Measurements from ENCODE around the gene LIMD2.

LIMD2 gene

GRCh38 chr17:63695889-63696288, 4.0 kb downstream of the LIMD2 start:
- Histone ChIP-seq H3K27ac (no peak overlapping the region), H2AFZ (no peak overlapping the region), H3K9me3 (ENCODE audit: control insufficient read depth, low read length) (no peaks in the 10 kb centered on the region), H3K4me2 (ENCODE audit: low read length) (no peak overlapping the region), H3K4me1 (peaks cover 4% of the 10 kb centered on the region), H3K36me3 (ENCODE audit: control insufficient read depth, insufficient read depth, low read length) (no peaks in the 10 kb centered on the region), H3K79me2 (no peaks in the 10 kb centered on the region), H3K4me3 (ENCODE audit: low read depth, low read length) (no peak overlapping the region), H3K27me3 (ENCODE audit: control insufficient read depth, insufficient read depth, low read length) (no peaks in the 10 kb centered on the region), H3K9ac (no peak overlapping the region)
- TF ChIP-seq CTCF (IDR thresholded peaks at IDR 0.05): no peak

- Histone ChIP-seq H3K27me3 (ENCODE audit: control insufficient read depth, insufficient read depth, low read length) (no peaks in the 10 kb centered on the region), H3K4me1 (peaks cover 4% of the 10 kb centered on the region), H3K36me3 (ENCODE audit: control insufficient read depth, insufficient read depth, low read length) (no peaks in the 10 kb centered on the region), H3K4me2 (ENCODE audit: low read length) (no peak overlapping the region), H3K9me3 (ENCODE audit: control insufficient read depth, low read length) (no peaks in the 10 kb centered on the region), H3K9ac (no peak overlapping the region), H3K27ac (no peak overlapping the region), H3K79me2 (no peaks in the 10 kb centered on the region), H2AFZ (no peak overlapping the region), H3K4me3 (ENCODE audit: low read depth, low read length) (no peak overlapping the region)
- TF ChIP-seq CTCF (IDR thresholded peaks at IDR 0.05): no peak
Observed at GRCh38 chr17:63694950-63695773, 4.8 kb downstream of the LIMD2 start.

- no peak overlapping the region for H3K9ac ChIP-seq
- H3K4me2 ChIP-seq (ENCODE audit: low read length): no peak overlapping the region
- H3K27me3 ChIP-seq (ENCODE audit: control insufficient read depth, insufficient read depth, low read length): no peaks in the 10 kb centered on the region
- H3K9me3 ChIP-seq (ENCODE audit: control insufficient read depth, low read length): no peaks in the 10 kb centered on the region
- H3K4me3 ChIP-seq (ENCODE audit: low read depth, low read length): no peak overlapping the region
- H3K4me1 ChIP-seq: peaks cover 4% of the 10 kb centered on the region
- H3K27ac ChIP-seq: no peak overlapping the region
- no peak overlapping the region for H2AFZ ChIP-seq
- TF ChIP-seq CTCF (IDR thresholded peaks at IDR 0.05): no peak
- no peaks in the 10 kb centered on the region for H3K79me2 ChIP-seq
- H3K36me3 ChIP-seq (ENCODE audit: control insufficient read depth, insufficient read depth, low read length): no peaks in the 10 kb centered on the region
Observed at GRCh38 chr17:63694229-63694949, 5.5 kb downstream of the LIMD2 start.

GRCh38 chr17:63693411-63694113, 6.4 kb downstream of the LIMD2 start:
- H3K4me3 ChIP-seq (ENCODE audit: low read depth, low read length): no peak overlapping the region
- H3K4me1 ChIP-seq: no peaks in the 10 kb centered on the region
- no peaks in the 10 kb centered on the region for H3K9me3 ChIP-seq (ENCODE audit: control insufficient read depth, low read length)
- no peaks in the 10 kb centered on the region for H3K27me3 ChIP-seq (ENCODE audit: control insufficient read depth, insufficient read depth, low read length)
- H3K27ac ChIP-seq: no peak overlapping the region
- no peak overlapping the region for H2AFZ ChIP-seq
- H3K79me2 ChIP-seq: no peaks in the 10 kb centered on the region
- no peak overlapping the region for H3K4me2 ChIP-seq (ENCODE audit: low read length)
- H3K36me3 ChIP-seq (ENCODE audit: control insufficient read depth, insufficient read depth, low read length): no peaks in the 10 kb centered on the region
- no peak overlapping the region for H3K9ac ChIP-seq
- no peak for TF ChIP-seq CTCF (IDR thresholded peaks at IDR 0.05)
